Duodenal mucosa (tissue), 2 donors: ENCODE measurements around the gene MAVS.
A peak's percentile ranks its signal among the peaks of the same experiment; 100 is the strongest.
"Not testable (repeated sequence)": the region's sequence is repeated elsewhere in the genome, so short reads cannot be mapped to it uniquely, and the experiment has no call there.

Experiments used
- H3K27ac ChIP-seq: one replicate; pipeline ENCODE4 v1.7.0; 2013; ENCODE audit warnings: low read depth, low read length
- H3K27me3 ChIP-seq, 2 donors: one replicate each; pipeline ENCODE4 v1.7.0; 2013; ENCODE audit warnings: low read length in 2 of 2, control low read depth in 1 of 2; ENCODE audit not compliant: insufficient read depth in 2 of 2, control insufficient read depth in 1 of 2
- H3K36me3 ChIP-seq, 2 donors: one replicate each; pipeline ENCODE4 v1.7.0; 2013; ENCODE audit warnings: low read length in 2 of 2, control low read depth in 1 of 2; ENCODE audit not compliant: insufficient read depth in 2 of 2, control insufficient read depth in 1 of 2
- H3K4me1 ChIP-seq, 2 donors: one replicate each; pipeline ENCODE4 v1.7.0; 2013; ENCODE audit warnings: low read length in 2 of 2, control low read depth in 1 of 2; ENCODE audit not compliant: insufficient read depth in 2 of 2, control insufficient read depth in 1 of 2
- H3K4me3 ChIP-seq, 2 donors: one replicate each; pipeline ENCODE4 v1.7.0; 2013; ENCODE audit warnings: low read length in 2 of 2, low read depth in 1 of 2
- H3K9ac ChIP-seq, 2 donors: one replicate each; pipeline ENCODE4 v1.7.0; 2013; ENCODE audit warnings: low read length in 2 of 2, low read depth in 1 of 2
- H3K9me3 ChIP-seq, 2 donors: one replicate each; pipeline ENCODE4 v1.7.0; 2013; ENCODE audit warnings: low read length in 2 of 2, control low read depth in 1 of 2; ENCODE audit not compliant: control insufficient read depth in 1 of 2

The MAVS gene

DNA sequence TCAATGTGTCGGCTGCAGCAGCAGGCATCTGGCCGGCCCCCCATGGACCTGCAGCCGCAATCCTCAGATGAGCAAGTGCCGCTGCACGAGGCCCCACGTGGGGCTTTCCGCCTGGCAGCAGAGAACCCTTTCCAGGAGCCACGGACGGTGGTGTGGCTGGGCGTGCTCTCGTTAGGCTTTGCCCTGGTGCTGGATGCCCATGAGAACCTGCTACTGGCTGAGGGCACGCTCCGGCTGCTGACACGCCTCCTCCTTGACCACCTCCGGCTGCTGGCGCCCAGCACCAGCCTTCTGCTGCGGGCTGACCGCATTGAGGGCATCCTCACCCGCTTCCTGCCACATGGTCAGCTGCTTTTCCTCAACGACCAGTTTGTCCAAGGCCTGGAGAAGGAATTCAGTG lies 22.8 kb upstream of the MAVS start:
- no peaks in the 10 kb centered on the region for H3K27me3 ChIP-seq
- peaks cover 17 to 21% of the 10 kb centered on the region in 2 donors for H3K4me1 ChIP-seq
- no peak overlapping the region for H3K27ac ChIP-seq
- no peak overlapping the region for H3K9ac ChIP-seq
- no peak overlapping the region for H3K4me3 ChIP-seq
- peaks cover 30 to 55% of the 10 kb centered on the region in 2 donors for H3K36me3 ChIP-seq
- H3K9me3 ChIP-seq, result no peaks in the 10 kb centered on the region

DNA sequence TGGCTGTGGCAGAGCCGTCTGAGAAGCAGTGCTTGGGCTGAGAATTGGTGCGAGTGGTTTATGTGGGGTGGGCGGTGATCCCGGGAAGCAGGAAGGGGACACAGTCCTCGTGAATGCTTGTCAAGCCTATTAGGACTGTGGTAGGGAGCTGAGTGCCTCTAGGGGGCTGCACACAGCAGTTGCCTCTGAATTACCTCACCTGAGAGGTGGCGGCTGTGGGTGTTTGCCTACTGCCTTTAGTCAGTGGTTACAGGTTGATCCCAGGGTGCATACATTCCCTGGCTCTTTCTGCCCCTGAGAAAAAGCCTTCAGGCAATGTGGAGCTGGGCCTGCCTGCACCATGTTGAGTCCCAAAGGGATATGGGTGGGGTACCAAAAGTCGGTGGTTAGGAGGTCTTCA lies 21.1 kb upstream of the MAVS start:
- Histone ChIP-seq H3K27me3 (no peaks in the 10 kb centered on the region), H3K27ac (no peak overlapping the region), H3K4me1 (peaks cover 7 to 12% of the 10 kb centered on the region in 2 donors), H3K36me3 (peaks cover 30 to 55% of the 10 kb centered on the region in 2 donors), H3K4me3 (no peak overlapping the region), H3K9me3 (no peaks in the 10 kb centered on the region), H3K9ac (no peak overlapping the region)

DNA sequence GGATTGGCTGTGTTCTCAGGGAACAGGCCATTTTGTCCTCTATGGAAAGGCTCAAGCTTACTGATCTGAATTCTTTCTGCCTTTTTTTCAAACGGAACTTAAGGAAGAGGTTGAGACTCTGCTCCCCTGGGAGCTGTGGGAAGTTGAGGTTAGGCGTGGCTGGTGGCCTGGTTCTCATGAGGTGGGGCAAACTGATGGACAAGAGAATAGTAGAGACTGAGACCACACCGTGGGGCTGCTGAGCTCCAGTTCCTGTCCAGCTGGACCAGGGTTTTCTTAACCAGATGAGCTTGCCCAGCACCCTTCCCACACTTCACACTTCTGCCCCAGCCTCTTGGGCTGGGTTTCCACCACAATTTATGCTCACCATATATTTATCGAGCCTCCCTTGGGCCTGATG lies 20.2 kb upstream of the MAVS start:
- peaks cover 4 to 6% of the 10 kb centered on the region in 2 donors for H3K4me1 ChIP-seq
- H3K9ac ChIP-seq, result no peak overlapping the region
- H3K4me3 ChIP-seq, result no peak overlapping the region
- no peak overlapping the region for H3K27ac ChIP-seq
- H3K27me3 ChIP-seq, result no peaks in the 10 kb centered on the region
- H3K9me3 ChIP-seq, result no peaks in the 10 kb centered on the region
- H3K36me3 ChIP-seq, result peaks cover 30 to 55% of the 10 kb centered on the region in 2 donors

DNA sequence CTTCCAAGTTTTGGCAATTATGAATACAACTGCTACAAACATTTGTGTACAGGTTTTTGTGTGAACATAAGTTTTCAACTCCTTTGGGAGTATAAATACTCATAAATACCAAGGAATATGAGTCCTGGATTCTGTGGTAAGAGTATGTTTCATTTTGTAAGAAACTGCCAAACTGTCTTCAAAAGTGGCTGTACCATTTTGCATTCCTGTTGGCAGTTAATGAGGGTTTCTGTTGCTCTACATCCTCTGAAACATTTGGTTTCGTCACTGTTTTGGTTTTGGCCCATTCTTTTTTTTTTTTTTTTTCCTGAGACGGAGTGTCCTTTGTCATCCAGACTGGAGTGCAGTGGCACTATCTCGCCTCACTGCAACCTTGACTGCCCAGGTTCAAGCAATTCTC lies 17.8 kb upstream of the MAVS start:
- H3K9ac ChIP-seq, result no peak overlapping the region
- peaks cover 19 to 39% of the 10 kb centered on the region in 2 donors for H3K36me3 ChIP-seq
- H3K4me1 ChIP-seq, result peaks cover 0 to 5% of the 10 kb centered on the region in 2 donors
- H3K27me3 ChIP-seq, result no peaks in the 10 kb centered on the region
- H3K27ac ChIP-seq, result no peak overlapping the region
- no peak overlapping the region for H3K4me3 ChIP-seq
- H3K9me3 ChIP-seq, result no peaks in the 10 kb centered on the region

DNA sequence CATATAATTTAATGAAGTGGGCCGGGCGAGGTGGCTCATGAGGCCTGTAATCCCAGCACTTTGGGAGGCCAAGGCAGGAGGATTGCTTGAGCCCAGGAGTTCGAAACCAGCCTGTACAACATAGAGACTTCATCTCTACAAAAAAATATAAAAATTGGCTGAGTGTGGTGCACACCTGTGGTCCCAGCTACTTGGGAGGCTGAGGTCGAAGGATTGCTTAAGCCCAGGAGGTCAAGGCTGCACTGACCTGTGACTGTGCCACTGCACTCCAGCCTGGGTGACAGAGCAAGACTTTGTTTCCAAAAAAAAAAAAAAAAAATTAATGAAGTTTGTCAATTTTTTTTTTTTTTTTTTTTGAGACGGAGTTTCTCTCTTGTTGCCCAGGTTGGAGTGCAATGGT lies 16.7 kb upstream of the MAVS start:
- H3K9me3 ChIP-seq, H3K4me3 ChIP-seq, H3K9ac ChIP-seq, H3K27ac ChIP-seq, H3K4me1 ChIP-seq, H3K27me3 ChIP-seq: not testable (repeated sequence)
- H3K36me3 ChIP-seq, result peaks cover 14 to 29% of the 10 kb centered on the region in 2 donors

DNA sequence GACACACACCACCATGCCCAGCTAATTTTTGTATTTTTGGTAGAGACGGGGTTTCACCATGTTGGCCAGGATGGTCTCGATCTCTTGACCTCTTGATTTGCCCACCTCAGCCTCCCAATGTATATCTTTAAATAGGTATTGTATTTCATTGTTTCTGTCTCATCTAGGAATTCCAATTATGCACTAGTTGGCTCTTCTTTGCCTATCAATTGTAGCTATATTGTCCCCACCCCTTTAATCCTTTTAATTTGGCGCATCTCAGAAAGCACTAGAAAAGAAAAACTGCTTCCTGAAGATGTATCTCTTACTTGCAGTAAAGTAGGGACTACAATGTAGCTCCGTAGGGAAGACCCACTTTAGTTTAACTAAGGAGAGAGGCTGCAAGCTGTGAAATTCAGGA lies 10.5 kb upstream of the MAVS start:
- Histone ChIP-seq H3K27ac (no peak overlapping the region), H3K4me3 (no peak overlapping the region), H3K36me3 (peaks cover 0 to 5% of the 10 kb centered on the region in 2 donors), H3K9ac (no peak overlapping the region), H3K9me3 (no peaks in the 10 kb centered on the region), H3K27me3 (no peaks in the 10 kb centered on the region), H3K4me1 (peaks cover 0 to 5% of the 10 kb centered on the region in 2 donors)

DNA sequence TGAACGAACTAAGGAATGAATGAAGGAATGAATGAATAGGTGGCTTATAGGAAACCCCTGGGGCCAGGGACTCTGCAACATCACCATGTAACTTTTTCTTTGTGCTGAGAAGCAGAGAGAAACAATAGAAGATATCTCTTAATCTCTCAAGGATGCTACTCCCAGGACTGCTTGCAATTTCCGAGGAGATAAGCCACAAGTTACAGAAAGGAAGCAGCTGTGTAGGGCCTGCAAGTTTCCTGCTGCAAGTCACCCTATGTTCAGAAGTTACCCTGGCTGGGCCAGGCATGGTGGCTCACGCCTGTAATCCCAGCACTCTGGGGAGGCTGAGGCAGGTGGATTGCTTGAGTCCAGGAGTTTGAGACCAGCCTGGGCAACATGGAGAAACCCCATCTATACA lies 7.3 kb upstream of the MAVS start:
- Histone ChIP-seq H3K4me3 (no peak overlapping the region), H3K9ac (no peak overlapping the region), H3K36me3 (peaks cover 0 to 5% of the 10 kb centered on the region in 2 donors), H3K27ac (no peak overlapping the region), H3K9me3 (no peaks in the 10 kb centered on the region), H3K27me3 (no peaks in the 10 kb centered on the region), H3K4me1 (peaks cover 12 to 22% of the 10 kb centered on the region in 2 donors)

DNA sequence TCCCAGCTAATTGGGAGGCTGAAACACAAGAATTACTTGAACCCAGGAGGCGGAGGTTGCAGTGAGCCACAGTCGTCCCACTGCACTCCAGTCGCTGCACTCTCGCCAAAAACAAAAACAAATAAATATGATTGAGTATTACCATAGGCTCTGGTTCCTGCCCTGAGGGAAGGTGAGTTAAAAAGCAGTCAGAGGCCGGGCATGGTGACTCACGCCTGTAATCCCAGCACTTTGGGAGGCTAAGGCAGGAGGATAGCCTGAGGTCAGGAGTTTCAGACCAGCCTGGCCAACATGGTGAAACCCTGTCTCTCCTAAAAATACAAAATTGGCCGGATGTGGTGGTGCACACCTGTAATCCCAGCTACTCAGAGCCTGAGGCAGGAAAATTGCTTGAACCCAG lies 6.4 kb upstream of the MAVS start:
- H3K4me1 ChIP-seq, result peaks cover 13 to 28% of the 10 kb centered on the region in 2 donors
- not testable (repeated sequence) for H3K27ac ChIP-seq, H3K9ac ChIP-seq, H3K27me3 ChIP-seq, H3K9me3 ChIP-seq, H3K36me3 ChIP-seq, H3K4me3 ChIP-seq

DNA sequence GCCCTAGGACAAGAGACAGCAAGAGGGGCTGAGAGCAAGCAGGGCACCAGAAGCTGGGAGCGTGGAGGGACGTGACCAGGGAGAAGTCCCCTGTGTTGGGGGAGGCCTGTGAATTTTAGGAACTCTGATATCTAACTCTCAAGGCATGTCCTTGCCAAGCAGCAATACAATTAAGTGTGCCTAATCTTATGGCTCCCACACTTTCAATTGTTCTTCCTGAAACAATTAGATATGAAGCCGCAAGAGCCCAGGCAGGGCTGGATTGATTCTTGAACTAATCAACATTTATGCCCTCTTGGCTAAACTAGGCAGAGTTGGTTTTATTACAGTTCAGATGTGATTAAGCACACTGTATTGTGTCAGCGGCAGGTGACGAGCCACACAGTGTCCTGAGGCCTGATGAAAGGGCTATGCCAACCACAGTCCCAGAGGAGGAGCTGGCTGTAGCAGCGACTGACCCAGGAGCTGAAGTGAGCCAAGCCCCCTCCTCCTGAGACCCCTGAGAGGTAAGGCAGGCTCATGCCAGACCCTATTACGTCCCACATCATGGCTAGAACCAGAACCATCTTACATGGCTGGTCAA lies 4.2 kb upstream of the MAVS start:
- no peaks in the 10 kb centered on the region for H3K27me3 ChIP-seq
- H3K9ac ChIP-seq, result peak overlapping the region; percentile 39 to 41
- H3K9me3 ChIP-seq, result no peaks in the 10 kb centered on the region
- peak overlapping the region; percentile 33 for H3K27ac ChIP-seq
- H3K36me3 ChIP-seq, result no peaks in the 10 kb centered on the region
- peaks cover 19 to 39% of the 10 kb centered on the region in 2 donors for H3K4me1 ChIP-seq
- no peak overlapping the region for H3K4me3 ChIP-seq

DNA sequence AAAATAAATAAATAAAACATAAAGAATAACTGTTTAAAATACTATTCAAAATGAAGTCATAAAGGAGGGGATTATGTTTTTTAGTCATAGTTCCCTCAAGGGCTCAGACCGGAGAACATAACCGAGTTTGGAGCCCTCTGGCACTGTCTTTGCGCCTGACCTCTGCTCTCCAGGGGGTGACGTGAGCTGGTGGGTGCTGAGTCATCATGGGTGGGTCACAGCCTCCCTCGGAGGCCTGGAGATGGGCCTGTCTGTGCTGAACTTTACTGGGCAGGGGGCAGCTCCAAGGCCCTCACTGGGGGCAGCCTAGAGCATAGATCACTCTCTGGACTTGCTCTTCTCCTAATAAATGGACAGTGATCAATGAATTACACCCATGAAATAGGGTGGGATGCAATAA lies 3.1 kb upstream of the MAVS start:
- Histone ChIP-seq H3K4me3 (no peak overlapping the region), H3K27ac (no peak overlapping the region), H3K9ac (no peak overlapping the region), H3K4me1 (peaks cover 24 to 47% of the 10 kb centered on the region in 2 donors), H3K9me3 (no peaks in the 10 kb centered on the region), H3K36me3 (no peaks in the 10 kb centered on the region), H3K27me3 (no peaks in the 10 kb centered on the region)
